H1 (cell line): ENCODE measurements around the gene SLC25A6. TPM values are rescaled to one million over a fixed set of nuclear protein-coding genes. Genes with fewer than 3 reads are reported as not detected.
"Not testable (repeated sequence)": the region's sequence is repeated elsewhere in the genome, so short reads cannot be mapped to it uniquely, and the experiment has no call there.

Experiments
- CTCF ChIA-PET: fragments of 300-600 bp; sonication (Branson Sonifier 250); formaldehyde crosslinking; loops from one replicate; lab custom pipeline; 2021; ENCODE audit not compliant: partially characterized antibody; lab: Charles Lee
- POLR2A ChIA-PET: fragments of 300-600 bp; sonication (Branson Sonifier 250); formaldehyde crosslinking; loops from one replicate; lab custom pipeline; 2021; ENCODE audit warnings: inconsistent platforms; ENCODE audit not compliant: partially characterized antibody; lab: Charles Lee
- DNase-seq, 2 experiments: peaks; one replicate each; pipeline versions ENCODE4 v3.0.0 to v3.0.0-alpha.2; 2010 to 2022; ENCODE audit warnings: low spot score in 2 of 2, low read depth in 1 of 2, mixed read lengths in 1 of 2
- FAIRE-seq: peaks from 2 replicates; lab custom pipeline; 2011; peaks lifted over from hg19 to GRCh38; lab: Jason Lieb, UNC
- H2AFZ ChIP-seq: 2 replicates; pipeline ENCODE4 v1.8.1; 2012; ENCODE audit warnings: low read length, inconsistent platforms
- H2AK5ac ChIP-seq: 2 replicates; pipeline ENCODE4 v1.6.1; 2013; ENCODE audit warnings: low read depth, low read length
- H2BK120ac ChIP-seq: replicated peaks from 2 replicates; pipeline ENCODE3; 2013; ENCODE audit warnings: low read depth, low read length, inconsistent platforms
- H2BK12ac ChIP-seq: 2 replicates; pipeline ENCODE4 v1.6.1; 2013; ENCODE audit warnings: low read depth, low read length
- H2BK15ac ChIP-seq: 2 replicates; pipeline ENCODE4 v1.6.1; 2013; ENCODE audit warnings: low read length
- H2BK20ac ChIP-seq: 2 replicates; pipeline ENCODE4 v1.6.1; 2013; ENCODE audit warnings: low read length
- H2BK5ac ChIP-seq: 2 replicates; pipeline ENCODE4 v1.6.1; 2013; ENCODE audit warnings: low read depth, low read length
- H3K14ac ChIP-seq: 2 replicates; pipeline ENCODE4 v1.6.1; 2013; ENCODE audit warnings: inconsistent platforms; ENCODE audit not compliant: insufficient read length
- H3K18ac ChIP-seq: 2 replicates; pipeline ENCODE4 v1.6.1; 2013; ENCODE audit warnings: low read length; ENCODE audit errors: extremely low read depth
- H3K23ac ChIP-seq: 2 replicates; pipeline ENCODE4 v1.6.1; 2013; ENCODE audit warnings: inconsistent platforms; ENCODE audit not compliant: insufficient read length
- H3K23me2 ChIP-seq: 2 replicates; pipeline ENCODE4 v1.6.1; 2013; ENCODE audit warnings: low read depth, low read length
- H3K27ac ChIP-seq: 2 replicates; pipeline ENCODE4 v1.6.1; 2011; ENCODE audit warnings: low read depth, low read length, inconsistent platforms
- H3K27me3 ChIP-seq, 4 experiments: replicated peaks in 1 of 4; 1 replicate in 1 of 4; 2 replicates in 3 of 4; pipeline versions ENCODE4 v1.6.1 to v1.8.1; 2011 to 2013; ENCODE audit warnings: low read length in 3 of 4, mild to moderate bottlenecking in 3 of 4, inconsistent platforms in 2 of 4, mixed read lengths in 2 of 4, moderate library complexity in 1 of 4; ENCODE audit not compliant: control insufficient read depth in 3 of 4, insufficient read depth in 3 of 4; ENCODE audit errors: extremely low read depth in 1 of 4
- H3K36me3 ChIP-seq, 4 experiments: 2 replicates each; pipeline versions ENCODE4 v1.6.1 to v1.8.1; 2011 to 2013; ENCODE audit warnings: mild to moderate bottlenecking in 4 of 4, low read length in 3 of 4, moderate library complexity in 2 of 4, control low read depth in 1 of 4, inconsistent platforms in 1 of 4; ENCODE audit not compliant: insufficient read depth in 4 of 4, control insufficient read depth in 2 of 4
- H3K4ac ChIP-seq: replicated peaks from 2 replicates; pipeline ENCODE3; 2013; ENCODE audit warnings: low read length, low read depth, mixed read lengths, inconsistent platforms; ENCODE audit not compliant: insufficient read length
- H3K4me1 ChIP-seq, 4 experiments: replicated peaks in 1 of 4; 1 replicate in 1 of 4; 2 replicates in 3 of 4; pipeline versions ENCODE4 v1.6.1 to v1.8.1; 2011 to 2013; ENCODE audit warnings: low read length in 3 of 4, inconsistent platforms in 2 of 4, mixed read lengths in 1 of 4; ENCODE audit not compliant: insufficient read depth in 4 of 4, control insufficient read depth in 3 of 4
- H3K4me2 ChIP-seq, 2 experiments: 2 replicates each; pipeline versions ENCODE4 v1.6.1 to v1.8.1; 2011 to 2013; ENCODE audit warnings: low read depth in 2 of 2, low read length in 2 of 2, control low read depth in 1 of 2, inconsistent platforms in 1 of 2, mild to moderate bottlenecking in 1 of 2; ENCODE audit not compliant: insufficient read depth in 1 of 2
- H3K4me3 ChIP-seq, 4 experiments: fragments of 200-600, 300-600 bp in 1 of 4; sonication (generic), shearing (Covaris generic), sonication (Bioruptor Twin) in 1 of 4; 2 replicates each; pipeline versions ENCODE4 v1.5.1 to v1.8.1; 2011 to 2016; ENCODE audit warnings: low read length in 4 of 4, low read depth in 3 of 4, control low read depth in 2 of 4, inconsistent platforms in 2 of 4, mild to moderate bottlenecking in 2 of 4, mixed read lengths in 1 of 4, moderate library complexity in 1 of 4; ENCODE audit not compliant: insufficient read depth in 2 of 4; ENCODE audit errors: extremely low read depth in 1 of 4
- H3K56ac ChIP-seq: replicated peaks from 2 replicates; pipeline ENCODE3; 2013; ENCODE audit warnings: low read depth, mild to moderate bottlenecking, mixed read lengths, low read length, inconsistent platforms; ENCODE audit not compliant: insufficient read length
- H3K79me1 ChIP-seq: 2 replicates; pipeline ENCODE4 v1.6.1; 2013; ENCODE audit warnings: low read depth, low read length, control low read depth
- H3K79me2 ChIP-seq, 2 experiments: 2 replicates each; pipeline versions ENCODE4 v1.6.1 to v1.8.1; 2012 to 2013; ENCODE audit warnings: low read length in 2 of 2, mild to moderate bottlenecking in 2 of 2, inconsistent platforms in 1 of 2; ENCODE audit not compliant: insufficient read depth in 2 of 2, control insufficient read depth in 1 of 2
- H3K9ac ChIP-seq, 4 experiments: replicated peaks in 1 of 4; 1 replicate in 1 of 4; 2 replicates in 3 of 4; pipeline versions ENCODE4 v1.6.1 to v1.8.1; 2011 to 2013; ENCODE audit warnings: low read depth in 3 of 4, low read length in 3 of 4, control low read depth in 2 of 4, mild to moderate bottlenecking in 2 of 4, moderate library complexity in 2 of 4, inconsistent platforms in 1 of 4; ENCODE audit errors: extremely low read depth in 1 of 4
- H3K9me3 ChIP-seq, 2 experiments: 2 replicates each; pipeline versions ENCODE4 v1.6.1 to v1.8.1; 2012 to 2013; ENCODE audit warnings: mild to moderate bottlenecking in 2 of 2, moderate library complexity in 2 of 2, control low read depth in 1 of 2, inconsistent platforms in 1 of 2, low read depth in 1 of 2, low read length in 1 of 2, mixed read lengths in 1 of 2; ENCODE audit not compliant: insufficient read depth in 2 of 2
- H4K20me1 ChIP-seq, 2 experiments: replicated peaks in 1 of 2; 2 replicates each; pipeline versions ENCODE3 to v1.8.1; 2011 to 2013; ENCODE audit warnings: inconsistent platforms in 2 of 2, low read length in 2 of 2, mild to moderate bottlenecking in 1 of 2; ENCODE audit not compliant: insufficient read depth in 2 of 2, control insufficient read depth in 1 of 2
- H4K5ac ChIP-seq: 2 replicates; pipeline ENCODE4 v1.6.1; 2013; ENCODE audit warnings: low read length, low read depth, mixed read lengths, inconsistent platforms; ENCODE audit not compliant: insufficient read length
- H4K8ac ChIP-seq: 2 replicates; pipeline ENCODE4 v1.8.0; 2013; ENCODE audit warnings: mild to moderate bottlenecking, moderate library complexity, low read length, inconsistent platforms; ENCODE audit not compliant: insufficient read depth; ENCODE audit errors: extremely low read depth
- H4K91ac ChIP-seq: replicated peaks from 2 replicates; pipeline ENCODE3; 2013; ENCODE audit warnings: low read length, mixed read lengths, inconsistent platforms; ENCODE audit not compliant: insufficient read length
- WGBS, 2 experiments: shearing (Covaris generic) in 1 of 2; methylation state at CpG; one replicate each; pipeline versions ENCODE4 v1.1.6 to v1.1.7; 2013 to 2015; ENCODE audit warnings: low lambda C conversion rate in 2 of 2, mixed read lengths in 2 of 2, inconsistent platforms in 1 of 2, low coverage in 1 of 2, missing lambda C conversion rate in 1 of 2; ENCODE audit not compliant: insufficient replicate concordance in 2 of 2, insufficient coverage in 1 of 2, insufficient read length in 1 of 2; ENCODE audit errors: extremely low coverage in 1 of 2, missing lambda C conversion rate in 1 of 2; 5-methylcytosine and 5-hydroxymethylcytosine counted together
- polyA plus RNA-seq, 7 experiments: library from polyadenylated mRNA; depleted of rRNA in 3 of 7; stranded (reverse) in 5 of 7; unstranded in 2 of 7; fragments of >200 nt in 5 of 7; fragments of 200-250 nt in 2 of 7; gene quantifications; 1 replicate in 5 of 7; 2 replicates in 1 of 7; 4 replicates in 1 of 7; pipeline versions ENCODE4 v1.2.1 to v1.2.3, GENCODE V29; 2011 to 2013; ENCODE audit warnings: missing spikeins in 2 of 7, mixed read lengths in 2 of 7
- total RNA-seq: library from RNA; stranded (reverse); fragmentation: NEBNext Ultra II Directional; extraction: Animal tissue kit (Norgen Biotek cat#: 25700); gene quantifications from 2 replicates; pipeline ENCODE4 v1.2.1, GENCODE V29; 2021

SLC25A6 gene
- total and polyA plus RNA-seq, 2 of the 8 experiments (the other 6 are each of a cell fraction or from before 2014, with no cell fraction given): 487 to 1,220 TPM

- H3K23ac ChIP-seq, H3K79me1 ChIP-seq, H2BK20ac ChIP-seq, FAIRE-seq, H2AFZ ChIP-seq, H3K79me2 ChIP-seq, H2BK120ac ChIP-seq, H2AK5ac ChIP-seq, H3K27me3 ChIP-seq, H2BK15ac ChIP-seq, H4K91ac ChIP-seq, H3K27ac ChIP-seq, H2BK5ac ChIP-seq, POLR2A ChIA-PET, DNase-seq, H3K9ac ChIP-seq, H3K4me3 ChIP-seq, H4K5ac ChIP-seq, CTCF ChIA-PET, H3K4ac ChIP-seq, H4K8ac ChIP-seq, H3K56ac ChIP-seq, H3K14ac ChIP-seq, H3K9me3 ChIP-seq, H3K4me2 ChIP-seq, H3K18ac ChIP-seq, H3K4me1 ChIP-seq: not testable (repeated sequence)
- peaks cover 14 to 64% (median 54%) of the 10 kb centered on the region in 4 experiments for H3K36me3 ChIP-seq
- peak overlapping the region; percentile 39; the same call in 1 of the 2 replicates for H2BK12ac ChIP-seq
- peaks cover 4 to 26% of the 10 kb centered on the region in 2 experiments for H4K20me1 ChIP-seq
- WGBS, 2 experiments: 91 to 100% methylated on average over 1 to 3 of the region's 3 CpGs
- peaks cover 41% of the 10 kb centered on the region; the same call in 1 of the 2 replicates for H3K23me2 ChIP-seq
These were observed 12.0 kb upstream of the SLC25A6 start for GRCh38 chrX:1403867-1404266.
